NCI-H1105 treated with DMSO at 0.1 percent for 48 hours (cell line): ENCODE data around the gene SCN10A.

Source experiments
- DNase-seq: peaks from one replicate; lab custom pipeline; 2025; lab: John Stamatoyannopoulos, UW

SCN10A gene

GRCh38 chr3:38651153-38651789, 164.7 kb downstream of the SCN10A start:
- DNase-seq = peak; percentile 52

GRCh38 chr3:38650248-38650951, 165.6 kb downstream of the SCN10A start:
- DNase-seq = no peak

- peak; percentile 13 for DNase-seq
These were observed 166.3 kb downstream of the SCN10A start, which contains the start of gene SCN5A for GRCh38 chr3:38649500-38650247. Gene SCN5A (minus strand): TSS chr3:38649687. CDS start chr3:38633307, 16,380 bp downstream.

GRCh38 chr3:38648659-38649499, 167.1 kb downstream of the SCN10A start:
- no peak for DNase-seq

DNA sequence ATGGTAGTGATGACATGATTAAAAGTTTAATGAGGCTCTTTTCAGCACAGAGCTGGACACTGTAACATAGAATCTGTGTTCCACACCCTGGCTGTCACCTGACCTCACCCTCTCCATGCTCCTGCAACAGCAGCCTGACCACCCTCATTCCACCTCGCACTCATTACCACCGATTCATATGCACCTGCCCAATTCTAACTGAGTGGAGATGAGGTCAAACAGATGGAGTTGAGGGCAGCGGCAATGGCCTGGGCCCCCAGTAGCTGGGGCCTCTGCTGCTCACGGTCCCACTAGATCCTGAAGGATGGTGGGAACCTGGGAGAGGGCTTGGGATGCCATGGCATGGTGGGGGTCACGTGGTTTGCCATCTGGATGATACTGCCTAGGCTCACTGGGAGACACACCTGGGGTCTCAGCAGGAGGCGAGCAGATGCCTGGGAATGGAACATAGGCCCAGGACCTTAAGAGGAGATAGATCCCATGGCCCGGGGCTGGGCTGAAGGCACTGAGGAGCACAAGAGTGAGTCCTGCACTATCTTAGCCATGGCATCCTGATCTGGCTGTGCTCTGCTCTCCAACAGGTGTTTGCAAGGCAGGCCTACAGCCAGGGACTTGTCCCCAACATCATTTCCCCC, 167.9 kb downstream of the SCN10A start:
- no peak for DNase-seq

- no peak for DNase-seq
These were observed 168.6 kb downstream of the SCN10A start for GRCh38 chr3:38647217-38647970.
